GM21423 (cell line): ENCODE results near the gene RNU2-1.
"Not testable (repeated sequence)": the region's sequence is repeated elsewhere in the genome, so short reads cannot be mapped to it uniquely, and the experiment has no call there.

Experiments used
- ATAC-seq: cut with Tn5 transposase; IDR thresholded peaks from one replicate; pipeline ENCODE4 v1.9.1; 2021; ENCODE audit warnings: mild to moderate bottlenecking, moderate library complexity; ENCODE audit not compliant: unreplicated experiment

Gene RNU2-1

GRCh38 chr17:43233877-43234276 lies at the start of gene RNU2-1:
RNU2-1 (minus strand) TSS chr17:43233977.
- ATAC-seq = not testable (repeated sequence)

GRCh38 chr17:43272914-43273313 lies 39.1 kb upstream of the RNU2-1 start:
- not testable (repeated sequence) for ATAC-seq

GRCh38 chr17:43272483-43272882 lies 38.7 kb upstream of the RNU2-1 start:
- ATAC-seq = not testable (repeated sequence)

- not testable (repeated sequence) for ATAC-seq
Observed at GRCh38 chr17:43270552-43271504, 37.1 kb upstream of the RNU2-1 start.

GRCh38 chr17:43246456-43246855 lies 12.7 kb upstream of the RNU2-1 start:
- ATAC-seq = not testable (repeated sequence)

GRCh38 chr17:43240596-43241352 lies 7.0 kb upstream of the RNU2-1 start:
- not testable (repeated sequence) for ATAC-seq

- not testable (repeated sequence) for ATAC-seq
Observed at GRCh38 chr17:43239597-43239996, 5.8 kb upstream of the RNU2-1 start.

- not testable (repeated sequence) for ATAC-seq
Observed at GRCh38 chr17:43233263-43233662, 514 bp downstream of the RNU2-1 start.

- not testable (repeated sequence) for ATAC-seq
Observed at GRCh38 chr17:43232021-43232699, 1.6 kb downstream of the RNU2-1 start.

GRCh38 chr17:43231205-43232020 lies 2.4 kb downstream of the RNU2-1 start:
- not testable (repeated sequence) for ATAC-seq

GRCh38 chr17:43228020-43228782 lies 5.6 kb downstream of the RNU2-1 start, which contains the start of gene CCDC200:
CCDC200 (minus strand) TSS chr17:43228623; CDS start chr17:43228554, 69 bp downstream.
- not testable (repeated sequence) for ATAC-seq

- ATAC-seq = no peak
Observed at GRCh38 chr17:43226393-43226792, 7.4 kb downstream of the RNU2-1 start.

GRCh38 chr17:43224146-43224705 lies 9.6 kb downstream of the RNU2-1 start:
- no peak for ATAC-seq

GRCh38 chr17:43220511-43221125 lies 13.2 kb downstream of the RNU2-1 start:
- ATAC-seq = no peak

- no peak for ATAC-seq
Observed at GRCh38 chr17:43219746-43220380, 13.9 kb downstream of the RNU2-1 start.

GRCh38 chr17:43219001-43219400 lies 14.8 kb downstream of the RNU2-1 start:
- no peak for ATAC-seq

- ATAC-seq = no peak
Observed at GRCh38 chr17:43217614-43218087, 16.1 kb downstream of the RNU2-1 start.
